NCI-H2171 treated with DMSO at 0.1 percent for 48 hours (cell line): Measurements from ENCODE around the gene SDK2.
A peak's percentile ranks its signal among the peaks of the same experiment; 100 is the strongest.

ENCODE experiments used
- DNase-seq: peaks from one replicate; lab custom pipeline; 2025; lab: John Stamatoyannopoulos, UW

Gene SDK2

DNA sequence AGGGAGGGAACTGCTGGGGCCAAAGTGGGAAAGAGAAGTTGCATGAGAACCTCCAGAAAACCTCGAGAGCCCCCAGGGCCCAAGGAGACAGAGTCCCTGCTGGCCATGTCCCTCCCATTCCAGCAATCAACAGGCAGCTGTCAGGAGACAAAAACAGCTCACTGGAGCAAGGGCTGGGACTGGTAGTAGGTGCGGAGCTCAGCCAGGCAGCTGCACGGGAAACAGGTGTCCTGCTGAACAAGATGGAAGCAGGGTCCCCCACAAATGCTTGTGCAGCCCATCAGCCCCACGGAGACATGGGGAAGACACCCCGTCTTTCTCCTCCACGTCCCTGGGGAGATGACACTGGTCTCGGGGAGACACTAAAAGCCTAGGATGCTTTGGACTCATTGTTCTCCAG is 34.5 kb downstream of the SDK2 start:
- no peak for DNase-seq

DNA sequence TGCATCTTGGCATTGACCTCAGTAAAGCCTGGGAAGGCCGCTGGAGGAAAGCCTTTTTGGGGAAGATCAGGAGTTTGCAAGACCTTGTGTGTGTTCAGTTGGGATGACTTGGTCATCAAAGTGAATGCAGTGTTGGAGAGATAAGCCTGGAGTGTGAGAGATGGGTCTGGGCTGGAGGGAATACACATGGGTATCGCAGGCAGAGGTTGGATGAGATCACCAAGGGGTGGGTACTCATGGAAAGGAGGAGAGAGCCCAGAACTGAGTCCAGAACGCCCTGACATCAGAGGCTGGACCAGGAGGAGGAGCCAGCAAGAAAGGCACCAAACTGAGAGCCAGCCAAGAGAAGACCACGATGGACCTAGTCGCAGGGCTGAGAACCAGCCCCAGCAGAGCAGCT is 35.2 kb downstream of the SDK2 start:
- no peak for DNase-seq

GRCh38 chr17:73605444-73605843 is 38.8 kb downstream of the SDK2 start:
- DNase-seq, result no peak

DNA sequence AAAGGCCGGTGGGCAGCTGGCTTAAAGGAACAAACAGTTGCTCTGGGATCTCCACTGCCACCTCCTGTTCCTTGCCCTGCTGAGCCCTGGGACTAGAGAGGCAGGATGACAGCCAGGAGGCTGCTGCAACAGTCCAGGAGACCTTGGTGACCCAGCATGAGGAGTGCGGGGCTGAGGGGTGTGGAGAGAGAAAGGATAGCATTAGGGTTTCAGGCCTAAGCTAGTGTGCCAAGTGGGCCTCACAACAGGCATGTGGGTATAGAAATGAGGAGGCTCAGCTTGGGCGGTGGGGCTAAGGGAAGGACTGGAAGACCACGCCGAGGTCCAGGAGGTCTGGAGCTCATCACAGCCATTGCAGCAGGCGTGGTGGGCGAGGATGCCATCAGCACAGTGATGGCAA is 39.8 kb downstream of the SDK2 start:
- DNase-seq, result no peak

DNA sequence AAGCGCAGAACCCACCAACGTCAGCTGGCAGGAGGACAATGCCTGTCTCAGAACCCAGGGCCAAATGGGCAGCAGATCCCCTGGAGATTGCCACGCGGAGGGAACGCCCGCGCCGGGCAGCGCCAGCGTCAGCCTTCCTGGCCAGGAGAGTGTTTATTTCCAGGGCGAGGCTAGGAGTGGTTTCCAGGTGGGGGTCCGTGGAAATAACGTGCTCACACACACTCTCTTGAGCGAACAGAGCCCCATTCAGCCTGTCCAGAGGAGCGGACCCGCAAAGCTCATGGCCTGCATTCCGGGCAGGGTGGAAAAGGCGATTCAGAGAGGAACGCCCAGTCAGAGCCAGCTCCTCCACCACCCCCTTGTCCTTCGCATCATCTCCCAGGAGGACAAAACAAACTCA is 40.3 kb downstream of the SDK2 start:
- DNase-seq, result no peak

DNA sequence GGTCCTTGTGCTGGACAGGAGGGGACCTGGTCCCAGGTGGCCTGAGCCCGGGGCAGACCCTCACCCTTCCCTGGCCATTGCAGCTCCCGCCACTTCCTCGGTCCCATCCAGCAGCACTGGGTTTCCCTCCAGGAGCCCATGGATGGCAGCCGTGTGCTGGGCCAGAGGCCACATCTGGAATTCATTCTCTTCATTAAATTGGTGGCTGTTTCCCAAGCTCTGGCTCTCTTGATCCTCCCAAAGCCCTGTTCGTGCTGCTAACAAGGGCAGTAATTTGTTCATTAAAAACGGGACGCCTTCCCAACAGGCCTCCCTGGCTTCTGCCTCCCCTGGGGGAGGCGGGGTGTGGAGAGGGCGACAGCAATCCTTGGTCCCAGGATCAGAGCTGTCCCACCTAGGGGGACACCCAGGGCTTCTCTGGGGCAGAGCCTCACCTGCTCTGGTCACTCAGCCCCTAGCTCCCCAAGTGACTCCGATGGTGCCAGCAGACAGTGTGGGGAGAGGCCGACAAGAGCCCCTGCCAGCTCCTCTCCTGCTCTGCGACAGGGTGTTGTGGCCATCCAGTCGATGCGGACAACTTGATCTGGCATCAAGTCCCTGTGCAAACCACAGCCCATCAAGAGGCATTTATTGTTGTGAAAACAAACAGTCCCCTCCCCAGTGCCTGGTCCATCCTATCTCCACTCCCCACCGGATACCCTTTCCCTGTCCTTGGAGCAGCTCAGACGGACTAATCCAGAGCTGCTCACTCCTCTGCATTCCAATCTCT is 44.0 kb downstream of the SDK2 start:
- DNase-seq, result no peak

DNA sequence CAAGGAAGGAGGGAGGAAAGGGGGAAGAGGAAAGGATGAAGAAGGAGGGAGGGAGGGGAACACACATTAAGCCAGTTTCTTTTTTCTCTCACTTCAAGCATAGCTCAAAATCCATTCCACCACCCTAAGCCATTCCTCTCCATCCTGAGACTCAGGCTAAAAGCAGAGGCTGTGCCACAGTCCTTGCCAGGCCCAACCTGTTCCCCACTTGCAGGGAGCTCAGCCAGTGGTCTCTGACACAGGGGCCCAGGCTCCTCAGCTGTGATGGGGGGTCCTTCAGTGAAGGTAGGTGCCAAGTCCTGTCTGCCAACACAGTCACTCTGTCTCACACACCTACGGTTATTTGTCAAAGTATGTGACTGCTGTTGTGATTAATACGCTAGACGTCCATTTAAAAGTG is 44.6 kb downstream of the SDK2 start:
- no peak for DNase-seq

GRCh38 chr17:73598212-73598611 is 46.0 kb downstream of the SDK2 start:
- no peak for DNase-seq

GRCh38 chr17:73595931-73596330 is 48.3 kb downstream of the SDK2 start:
- no peak for DNase-seq

- DNase-seq, result no peak
Measured at GRCh38 chr17:73595479-73595878, 48.8 kb downstream of the SDK2 start.

GRCh38 chr17:73595068-73595467 is 49.2 kb downstream of the SDK2 start:
- no peak for DNase-seq

GRCh38 chr17:73594598-73594997 is 49.6 kb downstream of the SDK2 start:
- DNase-seq, result no peak

- no peak for DNase-seq
Measured at GRCh38 chr17:73594025-73594424, 50.2 kb downstream of the SDK2 start.

DNA sequence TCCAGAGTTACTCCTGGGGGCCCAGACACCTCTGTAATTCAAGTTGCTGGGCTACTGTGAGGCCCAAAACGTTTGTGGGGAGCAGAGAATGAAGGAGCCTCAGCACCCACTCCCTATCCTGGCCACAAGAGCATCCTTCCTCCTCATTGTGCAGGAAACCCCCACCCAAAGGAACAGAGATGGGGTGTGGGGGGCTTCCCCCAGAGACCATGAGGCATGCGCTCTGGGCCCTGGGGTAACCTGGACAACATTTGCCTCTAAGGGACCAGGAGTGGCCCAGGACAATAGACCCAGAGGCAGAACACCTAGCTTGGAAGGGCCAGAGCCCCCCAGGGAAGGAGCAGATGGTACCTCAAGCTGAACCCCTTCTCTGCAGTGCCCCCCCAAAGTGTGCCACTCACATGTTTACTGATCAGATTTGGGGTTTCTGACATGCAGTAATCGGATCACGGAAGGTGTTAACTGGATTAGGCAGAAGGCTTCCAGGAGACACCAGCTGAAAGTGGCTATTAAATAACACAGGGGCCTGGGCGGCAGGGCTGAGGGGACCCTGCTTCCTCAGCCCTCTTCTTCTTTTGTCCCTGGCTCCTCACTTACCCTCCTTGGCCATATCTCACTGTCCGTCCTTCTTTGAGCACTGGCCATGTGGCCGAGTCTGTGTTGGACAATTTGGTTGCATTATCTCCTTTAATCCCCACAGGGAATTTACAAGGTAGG is 50.8 kb downstream of the SDK2 start:
- DNase-seq, result no peak

DNA sequence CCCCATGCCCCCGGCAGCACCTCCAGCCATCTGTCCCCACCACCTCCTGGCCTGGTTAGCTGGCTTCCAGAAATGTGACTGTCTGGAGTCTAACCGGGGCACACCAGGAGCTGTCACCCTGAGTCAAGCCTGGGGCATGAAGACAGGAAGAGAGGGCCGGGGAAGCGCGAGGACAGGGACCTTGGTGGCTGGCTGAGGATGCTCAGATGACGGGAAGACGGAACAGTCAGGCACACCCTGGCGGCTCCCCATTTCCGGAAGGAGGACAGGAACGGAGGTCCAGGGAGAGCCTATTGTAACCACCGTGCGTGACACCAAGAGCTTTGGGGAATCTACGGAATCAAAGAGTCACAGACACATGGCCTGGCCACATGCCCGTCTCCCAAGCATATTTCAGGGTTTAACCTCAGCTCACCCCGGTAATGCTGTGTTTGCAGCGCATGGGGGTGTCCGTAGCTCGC is 51.7 kb downstream of the SDK2 start:
- DNase-seq, result no peak

- DNase-seq, result no peak
Measured at GRCh38 chr17:73592079-73592415, 52.2 kb downstream of the SDK2 start.

- DNase-seq, result no peak
Measured at GRCh38 chr17:73591296-73592078, 52.8 kb downstream of the SDK2 start.

DNA sequence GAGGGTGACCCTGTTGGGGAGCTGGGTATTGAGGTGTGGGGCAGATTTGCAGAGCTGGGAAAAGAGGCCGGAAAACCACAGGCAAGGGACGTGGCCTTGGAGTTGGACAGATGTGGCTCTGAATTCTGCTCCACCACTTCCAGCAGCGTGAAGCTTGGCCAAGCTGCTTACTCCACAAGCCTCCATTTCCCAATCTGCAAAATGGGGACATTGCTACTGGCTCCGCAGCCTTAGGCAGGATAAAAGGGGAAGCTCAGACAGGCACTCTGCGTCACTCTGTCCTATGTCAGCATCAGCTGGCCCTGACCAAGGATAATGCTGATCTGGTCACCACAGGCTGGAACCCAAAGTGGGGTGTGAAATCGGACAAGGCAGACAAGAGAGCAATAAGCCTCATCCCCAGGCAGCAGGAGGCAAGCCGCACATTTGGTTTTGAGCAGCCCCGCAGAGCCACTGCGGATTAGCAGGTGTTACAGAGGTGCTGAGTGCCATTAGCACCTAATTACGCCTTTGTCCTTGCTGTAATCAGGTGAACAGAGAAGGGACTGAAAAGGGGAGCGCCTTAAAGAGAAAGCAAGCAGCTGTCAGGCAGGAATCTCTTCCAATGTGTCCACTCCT is 54.8 kb downstream of the SDK2 start:
- DNase-seq, result peak; percentile 81

DNA sequence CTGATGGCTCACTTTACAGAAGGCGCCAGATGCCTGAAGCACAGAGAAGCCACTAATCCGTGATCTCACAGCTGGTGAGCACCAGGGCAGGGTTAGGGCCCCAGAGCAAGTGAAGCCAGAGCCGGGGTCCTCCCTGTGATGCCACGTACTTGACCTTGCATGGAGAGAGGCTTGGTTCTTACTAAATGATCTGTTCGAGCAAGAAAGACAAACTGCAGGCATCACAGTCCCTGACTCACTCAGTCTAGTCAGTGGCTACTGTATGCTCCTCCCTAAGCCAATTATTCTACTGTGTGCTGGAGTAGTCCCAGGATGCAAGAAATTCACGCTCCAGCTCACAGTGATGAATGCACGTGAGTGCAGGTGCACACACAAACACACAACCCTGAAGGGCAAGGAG is 55.4 kb downstream of the SDK2 start:
- DNase-seq, result peak; percentile 89

DNA sequence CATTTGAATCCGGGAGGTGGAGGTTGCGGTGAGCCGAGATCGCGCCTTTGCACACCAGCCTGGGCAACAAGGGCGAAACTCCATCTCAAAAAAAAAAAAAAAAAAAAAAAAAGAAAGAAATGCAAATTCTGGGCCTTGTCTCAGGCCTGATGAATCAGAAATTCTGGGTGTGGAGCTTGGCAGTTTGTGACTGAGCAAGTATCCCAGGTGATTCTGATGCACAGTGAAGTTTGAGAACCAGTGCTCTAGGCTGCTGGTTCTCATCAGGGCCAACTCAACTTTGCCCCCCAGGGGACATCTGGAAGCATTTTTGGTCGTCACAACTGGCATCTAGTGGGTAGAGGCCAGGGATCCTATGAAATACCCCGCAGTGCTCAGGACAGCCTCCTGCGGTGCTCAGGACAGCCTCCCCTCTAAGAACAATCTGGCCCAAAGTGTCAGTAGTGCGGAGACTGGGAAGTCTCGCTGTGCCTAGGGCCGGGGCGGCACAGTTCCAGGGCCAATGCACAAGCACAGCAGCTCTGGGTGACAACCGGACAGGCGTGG is 55.9 kb downstream of the SDK2 start:
- DNase-seq, result no peak

- no peak for DNase-seq
Measured at GRCh38 chr17:73586921-73587602, 57.2 kb downstream of the SDK2 start.
